Stimulated activated naive CD8-positive, alpha-beta T cell treated with anti-CD3 and anti-CD28 coated beads, Interleukin-15, amount 100 ng/mL, for 72 hours (primary cell): ENCODE measurements around the gene PIGO.

ENCODE experiments used
- ATAC-seq: fragments of 150-1000 bp; cut with Tn5 transposase; 2 replicates; pipeline ENCODE4 v1.10.0; 2021; ENCODE audit warnings: mild to moderate bottlenecking, moderate library complexity
- DNase-seq, 2 donors: peaks; one replicate each; pipeline ENCODE4 v3.0.0; 2021 to 2022
- H3K27ac Mint-ChIP-seq, 2 donors: one replicate each; pipeline ENCODE4 v1.8.0; 2022; ENCODE audit warnings: mild to moderate bottlenecking in 2 of 2, mixed read lengths in 2 of 2, moderate library complexity in 2 of 2
- H3K27me3 Mint-ChIP-seq: one replicate; pipeline ENCODE4 v1.8.0; 2022; ENCODE audit warnings: mixed read lengths
- H3K4me1 Mint-ChIP-seq: one replicate; pipeline ENCODE4 v1.8.0; 2022; ENCODE audit warnings: mild to moderate bottlenecking, mixed read lengths
- H3K4me3 Mint-ChIP-seq, 2 donors: one replicate each; pipeline ENCODE4 v1.8.0; 2022; ENCODE audit warnings: mild to moderate bottlenecking in 2 of 2, mixed read lengths in 2 of 2, moderate library complexity in 1 of 2
- H3K9me3 Mint-ChIP-seq, 2 donors: one replicate each; pipeline ENCODE4 v1.8.0; 2022; ENCODE audit warnings: mixed read lengths in 2 of 2

The PIGO gene

DNA sequence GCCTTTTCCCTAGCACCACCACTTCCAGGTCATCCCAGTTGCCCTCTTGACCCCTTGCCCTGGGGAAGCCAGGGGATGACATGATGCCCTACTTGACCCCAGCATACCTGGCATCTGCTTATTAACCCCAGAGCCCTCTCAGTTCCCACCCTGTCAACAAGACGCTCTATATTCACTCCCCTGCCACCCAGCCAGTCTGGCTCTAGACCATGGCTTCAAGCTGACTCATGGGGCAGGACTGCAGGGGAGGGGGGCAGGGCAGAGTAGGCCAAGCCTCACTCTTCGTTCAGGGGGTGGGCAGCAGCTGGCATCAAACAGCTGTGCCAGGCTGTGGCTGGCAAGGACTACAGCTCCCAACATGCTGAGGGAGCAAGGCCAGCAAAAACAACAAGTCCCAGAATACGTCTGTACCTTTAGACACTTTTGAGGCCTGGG lies 14.0 kb upstream of the PIGO start:
- ATAC-seq (no peak), DNase-seq (no peak)
- Mint-ChIP-seq H3K4me3 (no peak overlapping the region), H3K27me3 (no peaks in the 10 kb centered on the region), H3K9me3 (no peaks in the 10 kb centered on the region), H3K27ac (no peak overlapping the region), H3K4me1 (peaks cover 50% of the 10 kb centered on the region)

DNA sequence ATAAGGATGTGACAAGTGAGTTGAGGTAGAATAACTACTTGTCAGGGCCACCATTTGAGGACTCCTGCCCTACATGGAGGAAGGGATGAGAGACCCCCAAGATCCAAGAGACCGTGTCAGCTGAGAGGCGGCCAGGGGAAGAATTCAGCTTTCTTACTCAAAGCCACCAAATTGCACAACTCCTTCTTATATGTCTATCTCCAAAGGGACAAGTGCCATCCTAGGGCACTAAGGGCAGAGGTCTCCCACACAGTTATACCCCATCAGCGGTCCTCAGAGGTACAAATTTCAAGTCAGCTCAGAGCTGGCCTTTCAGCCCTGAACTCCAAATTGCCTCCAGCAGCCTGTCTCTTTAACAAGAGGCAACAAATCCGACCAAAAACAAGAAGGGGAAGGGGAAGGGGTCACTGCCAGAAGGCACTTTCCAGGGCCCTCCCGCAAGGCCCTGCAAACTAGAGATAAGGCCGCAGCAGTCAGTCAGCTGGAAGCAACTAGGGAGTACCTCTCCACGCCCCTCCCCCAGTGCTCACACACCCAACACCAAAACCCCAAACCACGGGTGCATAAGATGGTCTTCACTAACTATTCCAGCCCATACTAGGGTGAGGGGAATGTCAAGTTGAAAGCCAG lies 12.7 kb upstream of the PIGO start:
- no peak for DNase-seq
- Mint-ChIP-seq H3K27me3 (no peaks in the 10 kb centered on the region), H3K27ac (no peak overlapping the region), H3K9me3 (no peaks in the 10 kb centered on the region), H3K4me1 (peaks cover 41% of the 10 kb centered on the region), H3K4me3 (no peak overlapping the region)
- ATAC-seq: no peak

DNA sequence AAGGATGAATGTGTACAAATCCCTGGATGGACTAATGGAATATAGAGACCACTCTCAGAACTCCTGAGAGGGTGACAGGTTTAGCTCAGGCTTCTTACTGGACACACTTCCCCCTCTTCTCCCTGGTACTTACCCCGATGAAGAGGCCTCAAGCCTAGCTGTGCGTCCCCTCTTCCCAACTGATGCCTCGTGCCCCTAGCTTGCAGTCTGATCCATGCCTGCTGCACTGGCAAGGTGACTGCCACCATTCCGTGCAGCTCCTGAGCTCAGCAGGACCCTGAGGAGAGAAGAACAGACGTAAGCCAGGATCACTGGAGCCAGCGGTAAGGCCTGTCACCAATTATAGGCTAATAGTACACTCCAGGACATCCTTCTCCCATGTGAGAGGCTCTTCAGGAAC lies 12.1 kb upstream of the PIGO start:
- ATAC-seq (no peak), DNase-seq (no peak)
- H3K4me1 Mint-ChIP-seq: peaks cover 41% of the 10 kb centered on the region
- no peaks in the 10 kb centered on the region for H3K27me3 Mint-ChIP-seq
- no peak overlapping the region for H3K27ac Mint-ChIP-seq
- H3K4me3 Mint-ChIP-seq: no peak overlapping the region
- no peaks in the 10 kb centered on the region for H3K9me3 Mint-ChIP-seq

DNA sequence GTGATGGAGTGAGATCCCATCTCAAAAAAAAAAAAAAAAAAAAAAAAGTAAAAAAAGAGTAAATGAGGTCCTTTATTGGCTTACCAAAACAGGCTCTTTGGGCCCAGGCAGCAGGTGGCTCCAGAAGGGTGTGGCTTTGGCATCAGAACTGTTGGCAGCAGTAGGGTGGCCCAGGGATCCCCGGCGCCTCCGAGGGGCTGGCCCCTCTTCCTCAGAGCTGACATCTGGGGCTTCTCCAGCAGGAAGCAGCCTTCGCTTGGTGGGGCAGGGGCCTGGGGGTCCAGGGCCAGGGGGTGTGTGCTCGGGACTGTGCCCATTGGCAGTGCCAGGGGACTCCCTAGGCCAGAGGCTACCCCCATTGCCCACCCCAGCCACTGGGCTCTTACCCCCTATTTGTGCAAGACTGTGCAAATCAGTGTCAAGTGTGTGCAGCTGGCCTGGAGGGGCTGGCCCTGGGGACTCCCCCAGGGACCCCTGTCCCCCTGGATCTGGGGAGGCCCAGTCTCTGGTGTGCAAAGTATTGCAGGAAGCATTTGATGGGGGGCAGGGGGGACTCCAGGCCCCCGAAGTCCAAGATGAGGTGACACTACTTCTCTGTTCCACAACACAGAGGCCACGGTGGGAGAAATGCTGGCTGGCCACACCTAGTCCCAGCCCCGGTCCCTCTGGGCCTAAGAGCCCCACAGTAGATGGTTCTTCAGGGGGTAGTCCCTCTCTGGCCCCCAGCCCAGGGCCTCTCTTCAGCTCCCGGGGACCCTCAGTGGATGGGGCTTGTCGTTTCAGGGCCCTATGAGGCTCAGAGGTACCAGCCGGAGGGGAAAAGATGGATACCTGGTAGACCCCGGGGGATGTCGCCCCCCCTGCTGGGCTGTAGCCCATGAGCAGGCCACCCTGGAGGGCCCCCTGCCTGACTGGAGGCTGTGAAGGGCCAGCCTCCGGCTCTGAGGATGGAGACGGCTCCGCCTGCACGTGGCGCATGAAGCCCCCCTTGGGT lies 11.2 kb upstream of the PIGO start:
- Mint-ChIP-seq H3K27ac (peak overlapping the region in 1 of 2 donors; percentile 60), H3K4me3 (no peak overlapping the region), H3K4me1 (peaks cover 39% of the 10 kb centered on the region), H3K27me3 (no peaks in the 10 kb centered on the region), H3K9me3 (no peaks in the 10 kb centered on the region)
- DNase-seq: no peak
- ATAC-seq: no peak

DNA sequence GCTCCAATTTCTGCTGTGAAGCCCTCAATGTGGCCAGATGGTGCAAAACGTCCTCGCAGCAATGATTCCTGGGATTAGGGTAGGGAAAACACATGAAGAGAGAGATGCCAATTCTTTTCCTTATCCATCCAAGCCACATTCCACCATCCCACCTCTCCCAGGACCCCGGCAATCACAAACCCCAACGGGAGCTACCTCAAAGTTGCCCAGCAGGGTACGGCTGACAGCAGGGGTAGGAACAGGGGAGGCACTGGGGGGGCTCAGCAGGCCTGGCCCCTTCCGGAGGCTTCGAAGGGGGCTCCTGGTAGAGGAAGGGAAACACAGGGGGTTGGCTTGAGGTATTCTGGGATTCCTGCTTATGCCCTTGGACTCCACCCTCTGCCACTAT lies 9.9 kb upstream of the PIGO start:
- no peak for DNase-seq
- no peak overlapping the region for H3K27ac Mint-ChIP-seq

DNA sequence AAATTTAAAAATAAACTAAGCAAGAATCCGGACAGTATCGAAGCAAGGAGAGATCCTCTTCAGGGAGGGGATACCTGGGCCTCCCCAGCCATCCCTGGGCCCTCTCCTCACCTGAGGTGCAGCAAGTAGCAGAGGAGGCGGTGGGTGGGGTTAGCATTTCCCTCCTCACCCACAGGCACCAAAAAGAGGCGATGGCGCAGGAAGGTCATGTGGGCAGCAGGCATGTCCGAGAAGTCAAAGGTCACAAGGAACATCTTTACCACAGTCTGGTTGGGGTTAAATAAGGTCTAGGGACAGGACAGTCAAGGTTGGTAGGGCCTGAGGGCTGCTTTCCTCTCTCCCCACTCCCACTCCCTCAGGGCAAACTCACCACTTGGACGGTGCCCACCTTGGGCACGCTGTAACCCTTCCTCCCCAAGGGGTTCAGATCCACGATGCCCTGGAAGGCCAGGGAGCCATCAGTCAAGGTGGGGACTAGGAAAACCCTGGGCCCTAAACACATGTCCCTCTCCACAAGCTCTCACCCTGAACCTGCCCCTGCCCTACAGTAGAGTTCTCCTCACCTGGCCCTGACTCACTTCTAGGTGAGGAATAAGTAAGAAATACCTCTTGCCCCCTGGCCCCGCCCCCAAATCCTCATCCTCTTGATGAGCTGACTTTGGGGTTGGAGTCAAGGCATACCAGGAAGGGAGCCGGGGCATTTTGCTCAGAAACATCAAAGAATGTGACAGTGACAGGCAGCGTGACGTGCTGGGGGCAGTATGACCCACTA lies 9.4 kb upstream of the PIGO start:
- Mint-ChIP-seq H3K27me3 (no peaks in the 10 kb centered on the region), H3K9me3 (no peaks in the 10 kb centered on the region), H3K27ac (no peak overlapping the region), H3K4me3 (no peak overlapping the region), H3K4me1 (peaks cover 39% of the 10 kb centered on the region)
- no peak for DNase-seq
- ATAC-seq: no peak

More for the DNA sequence above, 9.9 kb upstream of the PIGO start:
- H3K4me1 Mint-ChIP-seq: peaks cover 39% of the 10 kb centered on the region
- no peak for ATAC-seq
- H3K27me3 Mint-ChIP-seq: no peaks in the 10 kb centered on the region
- no peaks in the 10 kb centered on the region for H3K9me3 Mint-ChIP-seq
- H3K4me3 Mint-ChIP-seq: no peak overlapping the region

DNA sequence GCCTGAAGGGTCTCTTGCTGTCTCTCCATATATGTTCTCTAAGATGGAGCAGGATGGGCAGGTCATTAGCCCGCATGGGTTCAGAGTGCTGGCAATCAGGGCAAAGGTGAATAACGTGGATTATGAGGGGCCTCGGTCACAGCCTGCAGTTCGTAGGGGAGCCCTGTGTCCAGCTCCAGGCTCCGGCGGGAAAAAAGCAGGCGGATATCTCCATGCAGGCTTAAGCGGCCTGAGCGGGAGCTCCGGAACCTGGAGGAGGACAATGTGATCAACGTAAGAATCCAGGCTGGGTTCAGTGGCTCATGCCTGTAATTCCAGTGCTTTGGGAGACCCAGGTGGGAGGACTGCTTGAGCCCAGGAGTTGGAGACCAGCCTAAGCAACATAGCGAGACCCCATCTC lies 8.7 kb upstream of the PIGO start:
- Mint-ChIP-seq H3K4me3 (no peak overlapping the region), H3K27me3 (no peaks in the 10 kb centered on the region), H3K27ac (no peak overlapping the region), H3K9me3 (no peaks in the 10 kb centered on the region), H3K4me1 (peaks cover 39% of the 10 kb centered on the region)
- no peak for ATAC-seq
- DNase-seq: no peak

DNA sequence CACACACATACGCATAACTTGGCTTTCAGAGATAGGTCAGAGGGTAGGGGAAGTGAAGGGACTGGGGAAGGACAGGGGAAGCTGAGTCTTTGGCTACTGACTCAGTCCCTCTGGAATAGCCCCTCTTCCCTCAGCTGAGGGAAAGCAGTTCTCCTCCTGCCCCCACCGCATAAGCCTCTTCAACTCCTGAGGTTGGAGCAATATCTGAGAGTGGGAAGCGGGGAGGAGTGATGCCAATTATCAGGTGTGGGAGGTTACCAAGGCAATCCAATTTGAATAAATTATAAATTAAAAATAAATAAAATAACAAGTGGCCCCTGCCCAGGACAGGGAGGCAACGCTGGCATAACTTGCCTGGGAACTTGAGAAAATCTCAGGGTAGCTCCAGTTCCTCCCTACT lies 8.2 kb upstream of the PIGO start:
- H3K4me1 Mint-ChIP-seq: peaks cover 41% of the 10 kb centered on the region
- no peak overlapping the region for H3K27ac Mint-ChIP-seq
- H3K4me3 Mint-ChIP-seq: no peak overlapping the region
- DNase-seq (no peak), ATAC-seq (no peak)
- H3K27me3 Mint-ChIP-seq: no peaks in the 10 kb centered on the region
- H3K9me3 Mint-ChIP-seq: no peaks in the 10 kb centered on the region

DNA sequence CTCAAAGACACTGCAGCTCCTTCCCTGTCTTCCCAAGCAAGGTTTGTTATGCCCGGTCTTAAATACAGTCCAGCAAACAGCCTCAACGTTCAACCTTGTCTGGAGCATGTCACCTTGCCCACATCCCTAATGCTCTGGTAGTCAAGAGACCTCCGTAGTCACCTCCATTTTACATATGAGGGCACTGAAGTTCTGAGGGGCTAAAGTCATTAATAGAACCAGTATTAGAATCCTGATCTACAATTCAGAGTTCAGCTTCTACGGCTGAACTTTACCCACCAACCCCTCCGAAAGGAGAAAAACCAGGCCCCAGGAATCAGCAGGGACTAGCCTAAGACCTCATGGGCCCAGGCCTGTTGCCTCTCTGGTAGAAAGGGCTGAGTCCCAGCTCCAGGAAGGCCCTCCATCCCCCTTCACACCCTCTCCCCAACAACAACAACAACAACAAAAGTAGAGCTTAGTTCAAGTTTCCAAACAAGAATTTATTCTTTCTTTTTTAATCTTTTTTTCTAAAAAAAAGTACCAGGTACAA lies 7.3 kb upstream of the PIGO start:
- Mint-ChIP-seq H3K4me3 (peak overlapping the region; percentile 96 to 99), H3K27me3 (no peaks in the 10 kb centered on the region), H3K4me1 (peaks cover 45% of the 10 kb centered on the region), H3K27ac (peak overlapping the region; percentile 93 to 99), H3K9me3 (no peaks in the 10 kb centered on the region)
- no peak for DNase-seq
- ATAC-seq: no peak

DNA sequence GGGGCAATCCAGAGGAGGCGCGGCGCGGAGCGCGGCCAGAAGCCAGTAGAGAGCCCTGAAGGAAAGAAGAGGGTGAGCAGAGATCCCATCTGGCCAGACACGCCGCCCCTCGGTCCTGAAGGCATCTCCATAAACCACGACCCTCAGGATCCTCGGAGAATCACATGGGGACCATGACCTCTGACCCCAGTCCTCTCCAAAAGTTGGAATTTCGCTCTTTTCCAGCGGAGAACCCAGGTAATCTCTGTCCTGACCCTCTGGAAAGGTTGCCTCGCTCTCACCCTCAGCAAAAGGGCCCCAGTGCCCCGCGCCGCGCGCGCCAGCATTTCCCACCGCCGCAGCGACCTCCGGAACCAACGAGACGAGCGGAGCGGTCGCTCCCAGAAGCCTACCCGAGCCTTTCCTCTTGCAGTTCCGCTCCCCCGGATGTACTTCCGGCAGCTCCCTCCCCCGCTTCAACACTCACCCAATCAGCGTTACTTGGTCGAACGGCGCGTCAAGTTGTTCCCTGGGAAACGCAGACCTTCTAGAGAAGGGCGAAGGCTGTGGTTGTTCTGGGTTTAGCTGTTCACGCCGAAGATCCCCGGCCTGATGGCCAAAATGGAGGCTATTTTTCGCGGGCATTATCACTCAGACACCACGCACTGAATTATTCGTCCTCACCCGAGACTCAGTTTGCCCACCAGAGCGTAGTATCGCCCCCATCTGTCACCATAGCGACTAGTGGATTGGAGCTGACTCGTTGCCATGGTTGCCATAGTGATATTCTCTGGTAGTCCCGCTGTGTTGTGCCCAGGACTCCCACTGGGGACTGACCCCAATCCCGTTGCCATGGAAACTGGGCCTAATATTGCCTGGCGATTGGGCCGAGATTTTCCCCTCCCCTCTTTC lies 6.6 kb upstream of the PIGO start, which contains the start of gene STOML2:
STOML2 (minus strand) TSS at position 363 of the 891 bp plus-strand sequence; CDS start at position 326, 37 bp downstream.
- peak within 1 kb of the TSS; percentile 96 to 99 for H3K4me3 Mint-ChIP-seq

DNA sequence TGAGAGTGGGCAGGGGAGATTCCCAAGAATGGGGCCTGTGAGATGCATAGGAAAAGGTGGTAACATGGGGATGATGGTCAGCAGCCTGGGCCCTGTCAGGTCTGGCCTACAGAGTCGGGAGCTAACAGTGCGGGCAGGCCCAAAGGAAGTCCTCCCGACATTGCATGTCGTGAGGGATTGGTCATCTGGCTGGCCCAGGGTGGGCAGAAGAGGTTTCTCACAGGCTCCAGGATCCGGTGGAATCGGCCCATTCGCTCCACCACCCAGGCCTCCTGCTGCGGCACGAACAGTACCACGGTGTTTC lies 6.0 kb upstream of the PIGO start:
- Mint-ChIP-seq H3K27ac (peak overlapping the region; percentile 99), H3K9me3 (no peaks in the 10 kb centered on the region), H3K27me3 (no peaks in the 10 kb centered on the region), H3K4me3 (peak overlapping the region; percentile 96 to 99), H3K4me1 (peaks cover 52% of the 10 kb centered on the region)
- ATAC-seq (peak; percentile 47), DNase-seq (no peak)

More for the DNA sequence above, 6.6 kb upstream of the PIGO start, which contains the start of gene STOML2:
- H3K27me3 Mint-ChIP-seq: no peaks in the 10 kb centered on the region
- peak within 1 kb of the TSS; percentile 99 for H3K27ac Mint-ChIP-seq
- DNase-seq (peak; percentile 81 to 93), ATAC-seq (peak; percentile 98)
- H3K4me1 Mint-ChIP-seq: peaks cover 46% of the 10 kb centered on the region
- no peaks in the 10 kb centered on the region for H3K9me3 Mint-ChIP-seq

DNA sequence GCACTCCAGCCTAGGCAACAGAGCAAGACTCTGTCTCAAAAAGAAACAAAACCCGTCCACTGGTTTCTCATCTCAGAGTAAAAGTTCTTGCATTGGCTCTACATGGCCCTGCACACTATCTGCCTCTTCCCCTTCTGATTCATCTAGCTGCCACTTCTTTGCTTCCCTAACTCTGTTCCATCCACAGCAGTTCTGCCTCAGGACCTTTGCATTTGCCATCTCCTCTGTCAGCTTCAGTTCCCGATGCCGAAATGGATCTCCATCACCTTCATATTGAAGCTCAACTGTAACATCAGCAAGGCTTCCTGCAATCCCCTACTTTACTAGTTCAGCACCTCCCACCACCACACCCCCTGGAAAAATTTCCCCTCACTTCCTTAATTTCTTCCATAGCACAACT lies 1.2 kb upstream of the PIGO start:
- Mint-ChIP-seq H3K27me3 (no peaks in the 10 kb centered on the region), H3K4me3 (peak overlapping the region in 1 of 2 donors; percentile 35), H3K4me1 (peaks cover 78% of the 10 kb centered on the region), H3K9me3 (no peaks in the 10 kb centered on the region), H3K27ac (peak overlapping the region; percentile 14 to 65)
- no peak for DNase-seq
- no peak for ATAC-seq

DNA sequence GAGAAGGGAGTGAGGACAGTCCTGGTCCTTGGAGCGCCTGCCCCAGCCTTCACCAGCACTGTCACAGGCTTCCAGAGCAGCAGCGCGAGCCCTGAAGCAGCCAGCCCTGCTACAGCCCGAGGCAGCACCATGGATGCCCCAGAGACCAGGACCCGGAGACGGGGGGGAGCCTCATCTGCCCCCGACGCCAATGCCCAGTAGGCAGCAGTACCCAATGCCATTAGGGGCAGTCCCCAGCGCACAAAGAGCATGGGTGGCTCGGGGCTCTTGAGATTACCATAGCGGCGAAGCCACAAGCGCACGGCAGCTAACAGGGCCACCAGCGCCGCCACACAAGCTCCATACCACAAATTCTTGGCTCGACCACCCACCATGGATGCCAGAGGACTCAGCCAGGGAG lies 4.9 kb downstream of the PIGO start:
- ATAC-seq: no peak
- no peak for DNase-seq
- Mint-ChIP-seq H3K9me3 (no peaks in the 10 kb centered on the region), H3K4me1 (peaks cover 29% of the 10 kb centered on the region), H3K27ac (no peak overlapping the region), H3K4me3 (no peak overlapping the region), H3K27me3 (no peaks in the 10 kb centered on the region)

DNA sequence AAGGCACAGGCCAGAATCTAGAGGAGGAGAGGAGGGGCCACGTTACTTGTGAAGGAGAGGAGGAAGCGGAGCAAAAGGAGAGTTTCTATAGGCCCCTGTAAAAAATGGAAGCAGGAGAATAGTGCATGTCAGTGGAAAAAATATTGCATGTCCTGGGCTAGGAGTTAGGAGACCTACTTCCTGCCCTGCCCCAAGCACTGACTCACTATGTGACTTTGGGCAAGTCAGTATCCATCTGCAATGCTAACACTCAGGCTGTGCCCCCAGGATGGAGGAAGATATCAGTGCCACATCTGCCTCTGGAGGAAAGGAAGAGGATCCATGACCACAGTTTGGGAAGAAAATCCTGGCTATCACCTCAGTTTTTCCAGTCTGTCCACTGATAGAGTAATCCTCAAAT lies 7.0 kb downstream of the PIGO start:
- H3K27ac Mint-ChIP-seq: no peak overlapping the region
- no peak overlapping the region for H3K4me3 Mint-ChIP-seq
- ATAC-seq (no peak), DNase-seq (no peak)
- H3K27me3 Mint-ChIP-seq: no peaks in the 10 kb centered on the region
- no peaks in the 10 kb centered on the region for H3K9me3 Mint-ChIP-seq
- peaks cover 9% of the 10 kb centered on the region for H3K4me1 Mint-ChIP-seq

DNA sequence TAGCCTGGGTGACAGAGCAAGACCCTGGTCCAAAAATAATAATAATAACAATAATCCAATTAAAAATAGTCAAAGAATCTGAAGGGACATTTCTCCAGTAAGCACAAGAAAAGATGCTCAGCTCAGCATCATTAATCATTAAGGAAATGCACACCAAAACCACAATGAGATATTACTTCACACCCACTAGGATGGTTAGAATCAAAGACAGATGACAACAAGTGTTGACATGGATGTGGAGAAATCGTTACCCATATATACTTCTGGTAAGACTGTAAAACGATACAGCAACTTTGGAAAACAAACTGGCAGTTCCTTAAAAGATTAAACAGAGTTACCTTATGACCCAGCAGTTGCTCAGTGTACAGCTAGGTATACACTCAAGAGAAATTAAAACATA lies 11.3 kb downstream of the PIGO start:
- ATAC-seq (no peak), DNase-seq (no peak)
- no peaks in the 10 kb centered on the region for H3K9me3 Mint-ChIP-seq
- H3K27me3 Mint-ChIP-seq: no peaks in the 10 kb centered on the region
- peaks cover 4% of the 10 kb centered on the region for H3K4me1 Mint-ChIP-seq
- no peak overlapping the region for H3K4me3 Mint-ChIP-seq
- H3K27ac Mint-ChIP-seq: no peak overlapping the region
